ENCODE results near the gene CCDC149. TPM values are rescaled to one million over a fixed set of nuclear protein-coding genes. Genes with fewer than 3 reads are reported as not detected.

CCDC149 gene
- total RNA-seq, 2 experiments from 2014 or later: 0.25 to 0.69 TPM

- Histone ChIP-seq H3K4me1 (ENCODE audit: insufficient read depth, low read length) (no peaks in the 10 kb centered on the region), H3K36me3 (ENCODE audit: insufficient read depth, low read length) (no peaks in the 10 kb centered on the region), H3K4me3 (ENCODE audit: low read length) (no peak overlapping the region), H3K27me3 (ENCODE audit: control insufficient read depth in 1 of 2, insufficient read depth in 2 of 2, low read length in 2 of 2) (no peaks in the 10 kb centered on the region), H3K27ac (ENCODE audit: low read depth in 1 of 2, low read length in 2 of 2) (no peak overlapping the region), H3K9me3 (ENCODE audit: control insufficient read depth in 1 of 2, insufficient read depth in 1 of 2, low read length in 2 of 2) (no peaks in the 10 kb centered on the region)
- ChIA-PET POLR2A (no interaction called here), CTCF (no interaction called here)
- TF ChIP-seq, protein P1, sequence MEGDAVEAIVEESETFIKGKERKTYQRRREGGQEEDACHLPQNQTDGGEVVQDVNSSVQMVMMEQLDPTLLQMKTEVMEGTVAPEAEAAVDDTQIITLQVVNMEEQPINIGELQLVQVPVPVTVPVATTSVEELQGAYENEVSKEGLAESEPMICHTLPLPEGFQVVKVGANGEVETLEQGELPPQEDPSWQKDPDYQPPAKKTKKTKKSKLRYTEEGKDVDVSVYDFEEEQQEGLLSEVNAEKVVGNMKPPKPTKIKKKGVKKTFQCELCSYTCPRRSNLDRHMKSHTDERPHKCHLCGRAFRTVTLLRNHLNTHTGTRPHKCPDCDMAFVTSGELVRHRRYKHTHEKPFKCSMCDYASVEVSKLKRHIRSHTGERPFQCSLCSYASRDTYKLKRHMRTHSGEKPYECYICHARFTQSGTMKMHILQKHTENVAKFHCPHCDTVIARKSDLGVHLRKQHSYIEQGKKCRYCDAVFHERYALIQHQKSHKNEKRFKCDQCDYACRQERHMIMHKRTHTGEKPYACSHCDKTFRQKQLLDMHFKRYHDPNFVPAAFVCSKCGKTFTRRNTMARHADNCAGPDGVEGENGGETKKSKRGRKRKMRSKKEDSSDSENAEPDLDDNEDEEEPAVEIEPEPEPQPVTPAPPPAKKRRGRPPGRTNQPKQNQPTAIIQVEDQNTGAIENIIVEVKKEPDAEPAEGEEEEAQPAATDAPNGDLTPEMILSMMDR (IDR thresholded peaks at IDR 0.05): no peak
- intact Hi-C loops (cut with DNase I, micrococcal nuclease): no loop called here
- Mint-ChIP-seq H3K4me1 (ENCODE audit: low read depth) (no peaks in the 10 kb centered on the region), H3K36me3 (ENCODE audit: low read depth) (no peaks in the 10 kb centered on the region), H3K27ac (no peak overlapping the region), H3K4me3 (no peak overlapping the region), H3K9me3 (no peaks in the 10 kb centered on the region), H3K27me3 (peaks cover 4% of the 10 kb centered on the region)
- ATAC-seq (ENCODE audit: poor library complexity) (no peak), DNase-seq (no peak)
Observed at GRCh38 chr4:24888475-24889344, 24.1 kb downstream of the CCDC149 start.

DNA sequence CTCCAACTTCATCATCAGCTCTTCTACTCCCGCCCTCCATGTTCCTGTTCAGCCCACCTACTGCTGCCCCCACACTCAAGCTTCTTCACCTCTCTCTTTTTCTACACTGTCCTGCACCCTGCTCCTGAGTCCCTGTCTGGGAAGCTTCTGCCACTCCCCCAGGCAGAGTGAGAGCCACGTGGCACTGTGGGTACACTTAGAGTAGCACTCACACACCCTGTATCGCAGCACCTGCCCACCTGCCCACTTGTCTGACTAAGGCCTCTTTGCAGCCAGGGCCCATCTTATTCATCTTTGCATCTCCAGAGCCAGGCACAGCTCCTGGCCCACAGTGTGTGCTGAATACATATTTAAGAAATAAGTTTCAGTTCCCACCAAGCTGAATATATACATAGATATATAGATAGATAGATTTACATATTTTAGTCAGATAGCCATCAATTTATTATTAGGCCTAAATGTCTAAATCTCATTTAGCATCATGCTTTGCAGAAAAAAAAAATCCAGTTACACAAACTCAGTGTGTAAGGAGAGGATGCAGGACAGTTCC lies 24.9 kb downstream of the CCDC149 start:
- Mint-ChIP-seq H3K36me3 (ENCODE audit: low read depth) (no peaks in the 10 kb centered on the region), H3K27ac (no peak overlapping the region), H3K27me3 (peaks cover 4% of the 10 kb centered on the region), H3K4me1 (ENCODE audit: low read depth) (no peaks in the 10 kb centered on the region), H3K4me3 (no peak overlapping the region), H3K9me3 (no peaks in the 10 kb centered on the region)
- POLR2A ChIA-PET: no interaction called here
- Histone ChIP-seq H3K4me1 (ENCODE audit: insufficient read depth, low read length) (no peaks in the 10 kb centered on the region), H3K27me3 (ENCODE audit: control insufficient read depth in 1 of 2, insufficient read depth in 2 of 2, low read length in 2 of 2) (no peaks in the 10 kb centered on the region), H3K36me3 (ENCODE audit: insufficient read depth, low read length) (no peaks in the 10 kb centered on the region), H3K4me3 (ENCODE audit: low read length) (no peak overlapping the region), H3K9me3 (ENCODE audit: control insufficient read depth in 1 of 2, insufficient read depth in 1 of 2, low read length in 2 of 2) (no peaks in the 10 kb centered on the region), H3K27ac (ENCODE audit: low read depth in 1 of 2, low read length in 2 of 2) (no peak overlapping the region)
- ATAC-seq (ENCODE audit: poor library complexity): no peak
- TF ChIP-seq, protein P1 (IDR thresholded peaks at IDR 0.05): no peak
- intact Hi-C loops (cut with DNase I, micrococcal nuclease): no loop called here
- no peak for DNase-seq
- CTCF ChIA-PET: no interaction called here

DNA sequence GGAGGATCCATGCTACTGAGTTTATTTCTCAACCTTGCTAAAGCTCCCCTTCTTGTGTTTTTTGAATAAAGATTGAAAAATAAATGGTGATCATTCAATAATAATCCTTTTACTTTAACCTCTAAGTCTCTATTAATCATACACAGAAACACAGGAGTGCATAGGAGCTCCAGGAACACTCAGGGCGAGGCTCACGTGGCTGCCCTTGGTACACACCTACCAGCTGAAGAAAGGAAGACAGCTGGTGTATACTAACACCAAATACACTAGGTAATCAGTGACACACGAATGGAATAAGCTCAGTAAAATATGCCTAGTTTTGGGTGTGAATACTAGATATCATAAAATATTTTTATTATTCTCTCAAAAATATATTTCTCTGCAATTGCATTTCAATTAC lies 26.2 kb downstream of the CCDC149 start:
- H3K4me1 ChIP-seq (ENCODE audit: insufficient read depth, low read length): no peaks in the 10 kb centered on the region
- H3K27me3 ChIP-seq (ENCODE audit: control insufficient read depth in 1 of 2, insufficient read depth in 2 of 2, low read length in 2 of 2): no peaks in the 10 kb centered on the region
- H3K9me3 ChIP-seq (ENCODE audit: control insufficient read depth in 1 of 2, insufficient read depth in 1 of 2, low read length in 2 of 2): no peaks in the 10 kb centered on the region
- ATAC-seq (ENCODE audit: poor library complexity): no peak
- ChIA-PET POLR2A (no interaction called here), CTCF (no interaction called here)
- TF ChIP-seq, protein P1 (IDR thresholded peaks at IDR 0.05): no peak
- H3K36me3 ChIP-seq (ENCODE audit: insufficient read depth, low read length): no peaks in the 10 kb centered on the region
- Mint-ChIP-seq H3K36me3 (ENCODE audit: low read depth) (no peaks in the 10 kb centered on the region), H3K4me3 (no peak overlapping the region), H3K4me1 (ENCODE audit: low read depth) (no peaks in the 10 kb centered on the region), H3K9me3 (no peaks in the 10 kb centered on the region), H3K27ac (no peak overlapping the region), H3K27me3 (peaks cover 4% of the 10 kb centered on the region)
- no peak overlapping the region for H3K4me3 ChIP-seq (ENCODE audit: low read length)
- no peak overlapping the region for H3K27ac ChIP-seq (ENCODE audit: low read depth in 1 of 2, low read length in 2 of 2)
- intact Hi-C loops (cut with DNase I, micrococcal nuclease): no loop called here
- DNase-seq: no peak

All from CD4-positive, alpha-beta T cell (primary cell).